ENCODE data around the gene ATP5F1E.

ATP5F1E gene

DNA sequence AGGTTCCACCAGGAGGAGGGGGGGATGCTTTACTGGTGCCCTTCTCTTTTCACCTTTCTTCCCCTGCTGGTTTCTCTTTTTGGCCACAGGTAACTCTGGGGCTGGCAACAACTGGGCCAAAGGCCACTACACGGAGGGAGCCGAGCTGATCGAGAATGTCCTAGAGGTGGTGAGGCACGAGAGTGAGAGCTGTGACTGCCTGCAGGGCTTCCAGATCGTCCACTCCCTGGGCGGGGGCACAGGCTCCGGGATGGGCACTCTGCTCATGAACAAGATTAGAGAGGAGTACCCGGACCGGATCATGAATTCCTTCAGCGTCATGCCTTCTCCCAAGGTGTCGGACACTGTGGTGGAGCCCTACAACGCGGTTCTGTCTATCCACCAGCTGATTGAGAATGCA, 8.5 kb downstream of the ATP5F1E start:
- POLR2A ChIA-PET, result interaction anchor here (1.2 to 1.4 kb wide), 2 partner anchors 8 to 10 kb away, joined by 3 to 6 read pairs; partner anchors contain the start of gene ATP5F1E
- DNase-seq (ENCODE audit: extremely low spot score), result no peak
- TF ChIP-seq ZNF384 (IDR thresholded peaks at IDR 0.05) (no peak), L3MBTL2 (conservative IDR thresholded peaks at IDR 0.05) (no peak), TARDBP (IDR thresholded peaks at IDR 0.05) (no peak), FOXM1 (IDR thresholded peaks at IDR 0.05; ENCODE audit: borderline replicate concordance) (no peak), NFRKB (IDR thresholded peaks at IDR 0.05) (no peak), FOXK2 (IDR thresholded peaks at IDR 0.05) (no peak), HDGF (IDR thresholded peaks at IDR 0.05; ENCODE audit: borderline replicate concordance) (no peak), LEF1 (IDR thresholded peaks at IDR 0.05; ENCODE audit: borderline replicate concordance) (no peak), CTBP1 (IDR thresholded peaks at IDR 0.05; ENCODE audit: borderline replicate concordance) (no peak), BHLHE40 (IDR thresholded peaks at IDR 0.05; ENCODE audit: borderline replicate concordance) (no peak), FOXA1 (IDR thresholded peaks at IDR 0.05) (no peak), ELF4 (IDR thresholded peaks at IDR 0.05) (no peak), ARNT (IDR thresholded peaks at IDR 0.05) (no peak)
- TF ChIP-seq, protein P1, sequence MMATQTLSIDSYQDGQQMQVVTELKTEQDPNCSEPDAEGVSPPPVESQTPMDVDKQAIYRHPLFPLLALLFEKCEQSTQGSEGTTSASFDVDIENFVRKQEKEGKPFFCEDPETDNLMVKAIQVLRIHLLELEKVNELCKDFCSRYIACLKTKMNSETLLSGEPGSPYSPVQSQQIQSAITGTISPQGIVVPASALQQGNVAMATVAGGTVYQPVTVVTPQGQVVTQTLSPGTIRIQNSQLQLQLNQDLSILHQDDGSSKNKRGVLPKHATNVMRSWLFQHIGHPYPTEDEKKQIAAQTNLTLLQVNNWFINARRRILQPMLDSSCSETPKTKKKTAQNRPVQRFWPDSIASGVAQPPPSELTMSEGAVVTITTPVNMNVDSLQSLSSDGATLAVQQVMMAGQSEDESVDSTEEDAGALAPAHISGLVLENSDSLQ (IDR thresholded peaks at IDR 0.05), result no peak
- CTCF ChIA-PET, result no interaction called here

DNA sequence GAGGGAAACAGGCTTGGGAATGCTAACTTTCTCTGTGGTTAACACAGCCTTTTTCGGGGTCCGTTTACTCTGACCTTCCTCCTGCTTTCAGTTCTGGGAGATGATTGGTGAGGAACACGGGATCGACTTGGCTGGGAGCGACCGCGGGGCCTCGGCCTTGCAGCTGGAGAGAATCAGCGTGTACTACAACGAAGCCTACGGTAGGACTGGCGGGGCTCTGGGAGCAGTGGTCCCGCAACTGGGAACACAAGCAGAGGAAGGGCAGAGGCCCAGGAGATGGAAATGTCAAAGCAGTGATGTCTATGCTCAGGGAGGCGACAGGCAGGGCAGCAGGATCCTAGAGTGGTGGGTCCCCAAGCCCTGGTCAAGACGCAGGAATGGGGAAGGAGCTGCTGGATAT, 9.4 kb downstream of the ATP5F1E start:
- DNase-seq (ENCODE audit: extremely low spot score), result no peak
- TF ChIP-seq BHLHE40 (IDR thresholded peaks at IDR 0.05; ENCODE audit: borderline replicate concordance) (no peak), ELF4 (IDR thresholded peaks at IDR 0.05) (no peak)
- ChIA-PET POLR2A (interaction anchor here (2.3 kb wide), 1 partner anchor 9 kb away, joined by 11 read pairs; the partner anchor contains the start of gene ATP5F1E), CTCF (no interaction called here)

DNA sequence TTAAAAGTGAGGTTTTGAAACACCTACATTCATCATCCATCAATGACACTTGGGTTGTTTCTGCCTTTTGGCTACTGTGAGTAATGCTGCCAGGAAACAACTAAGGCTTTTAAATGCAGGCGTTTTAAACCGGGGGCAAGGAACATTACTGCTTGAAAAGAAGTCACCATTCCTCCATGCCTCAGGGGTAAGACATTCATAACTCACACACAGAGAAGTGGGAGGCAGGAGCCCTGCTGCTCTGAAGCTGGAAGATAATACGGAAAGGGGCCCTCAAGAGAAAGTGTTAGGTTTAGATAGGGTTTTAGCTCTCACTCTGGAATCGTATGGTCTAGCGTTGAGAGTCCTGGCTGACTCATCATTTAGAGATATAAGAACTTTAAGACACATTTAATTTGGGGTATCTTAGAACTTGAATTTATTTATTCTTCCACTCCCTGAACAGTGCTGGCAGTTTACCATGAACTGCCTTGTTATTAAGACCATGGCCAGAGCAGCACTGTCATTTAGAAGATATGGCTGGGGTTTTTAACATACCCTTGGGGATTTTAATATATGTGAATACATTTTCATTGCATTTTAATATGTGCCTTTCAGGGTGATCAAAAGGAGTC, 11.1 kb downstream of the ATP5F1E start:
- no peak for DNase-seq (ENCODE audit: extremely low spot score)
- ChIA-PET POLR2A (interaction anchor here (2.3 kb wide), 1 partner anchor 11 kb away, joined by 11 read pairs; the partner anchor contains the start of gene ATP5F1E), CTCF (no interaction called here)
- no peak for TF ChIP-seq CTBP1 (IDR thresholded peaks at IDR 0.05; ENCODE audit: borderline replicate concordance)
- TF ChIP-seq, protein P1 (IDR thresholded peaks at IDR 0.05), result peak; percentile 49

DNA sequence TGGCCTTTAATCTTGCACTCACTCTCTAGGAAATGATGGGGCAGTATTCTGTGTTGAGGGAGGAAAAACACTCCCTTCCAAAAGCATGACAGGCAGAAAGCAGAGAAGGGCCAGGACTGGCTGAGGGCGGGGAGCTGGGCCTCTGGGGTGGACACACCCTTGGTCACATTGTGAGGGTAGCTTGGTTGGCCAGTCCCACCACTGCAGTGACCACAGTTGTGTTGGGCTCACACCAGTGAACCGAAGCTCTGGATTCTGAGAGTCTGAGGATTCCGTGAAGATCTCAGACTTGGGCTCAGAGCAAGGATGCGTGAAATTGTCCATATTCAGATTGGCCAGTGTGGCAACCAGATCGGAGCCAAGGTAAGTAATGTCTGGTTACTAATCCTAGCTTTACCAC, 12.9 kb downstream of the ATP5F1E start, which contains the start of gene TUBB1:
Gene TUBB1, plus strand, starts transcription at position 213 of the 400 bp plus-strand sequence. Its CDS starts 94 bp downstream, at position 307.
- ChIA-PET CTCF (no interaction called here), POLR2A (no interaction called here)
- no peak for DNase-seq (ENCODE audit: extremely low spot score)
- no peak for TF ChIP-seq FOXM1 (IDR thresholded peaks at IDR 0.05; ENCODE audit: borderline replicate concordance)
- TF ChIP-seq LEF1 (IDR thresholded peaks at IDR 0.05; ENCODE audit: borderline replicate concordance), result no peak
- TF ChIP-seq TARDBP (IDR thresholded peaks at IDR 0.05), result no peak
- no peak for TF ChIP-seq ELF4 (IDR thresholded peaks at IDR 0.05)
- TF ChIP-seq NFRKB (IDR thresholded peaks at IDR 0.05), result no peak
- TF ChIP-seq CTBP1 (IDR thresholded peaks at IDR 0.05; ENCODE audit: borderline replicate concordance), result no peak
- TF ChIP-seq BHLHE40 (IDR thresholded peaks at IDR 0.05; ENCODE audit: borderline replicate concordance), result no peak

DNA sequence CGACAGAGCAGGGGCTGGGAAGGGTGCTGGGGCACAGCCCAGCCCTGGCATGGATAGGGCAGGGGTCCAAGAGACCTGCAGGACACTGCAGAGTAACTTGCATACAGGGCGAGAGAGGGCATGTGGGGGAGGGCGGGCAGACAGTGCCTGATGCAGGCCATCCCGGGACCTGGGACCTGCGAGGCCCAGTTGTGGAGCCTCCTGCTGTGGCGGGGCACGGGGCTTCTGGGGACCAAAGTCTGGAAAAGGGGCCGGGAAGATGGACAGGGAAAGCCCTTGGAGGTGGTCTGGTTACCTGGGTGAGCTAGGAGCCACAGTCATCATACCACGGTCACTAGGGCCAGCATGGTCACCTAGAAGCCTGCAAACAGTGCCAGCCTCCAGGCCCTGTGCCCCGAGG, 13.3 kb downstream of the ATP5F1E start:
- POLR2A ChIA-PET, result no interaction called here
- TF ChIP-seq HDGF (IDR thresholded peaks at IDR 0.05; ENCODE audit: borderline replicate concordance) (no peak), ELF4 (IDR thresholded peaks at IDR 0.05) (no peak), FOXA1 (IDR thresholded peaks at IDR 0.05) (no peak), TARDBP (IDR thresholded peaks at IDR 0.05) (no peak)

DNA sequence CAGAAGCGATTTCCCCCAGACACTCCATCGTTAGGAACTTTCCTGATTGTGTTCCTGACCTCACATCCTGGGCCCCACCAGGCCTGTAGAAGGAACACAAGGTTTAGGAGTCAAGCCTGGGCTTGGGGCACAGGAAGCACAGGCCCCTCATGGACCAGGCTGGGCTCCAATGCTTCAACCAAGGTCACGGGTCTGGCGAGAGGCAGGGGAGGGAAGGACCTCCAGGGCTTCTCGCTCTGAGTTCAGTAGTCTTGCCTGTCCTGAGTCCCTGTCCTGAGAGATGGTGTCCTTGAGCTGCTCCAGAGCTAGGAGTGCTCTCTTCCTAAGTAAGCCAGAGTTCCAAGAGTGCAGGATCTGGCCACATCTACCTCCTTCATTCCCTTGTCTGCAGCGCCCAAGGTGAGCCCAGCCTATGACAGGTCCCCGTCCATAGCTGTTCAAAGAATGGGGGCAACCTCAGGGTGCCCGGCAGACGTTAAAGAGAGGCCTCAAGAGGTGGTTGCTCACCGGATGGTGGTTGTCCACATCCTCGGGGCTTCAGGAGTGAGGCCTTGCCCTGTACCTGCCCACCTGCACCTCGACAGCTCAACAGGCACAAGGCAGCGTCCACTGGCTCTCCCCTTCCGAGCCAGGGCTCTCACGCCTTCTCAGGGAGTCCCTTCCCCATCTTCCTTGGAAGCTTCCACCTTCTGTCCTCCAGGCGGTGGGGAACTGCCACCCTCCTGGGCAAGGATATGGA, 14.5 kb downstream of the ATP5F1E start:
- CTCF ChIA-PET, result no interaction called here
- POLR2A ChIA-PET, result interaction anchor here (2.0 kb wide), 1 partner anchor 15 kb away, joined by 8 read pairs; the partner anchor contains the start of gene ATP5F1E
- DNase-seq (ENCODE audit: extremely low spot score), result no peak
- TF ChIP-seq HDGF (IDR thresholded peaks at IDR 0.05; ENCODE audit: borderline replicate concordance) (no peak), FOXM1 (IDR thresholded peaks at IDR 0.05; ENCODE audit: borderline replicate concordance) (no peak), CTBP1 (IDR thresholded peaks at IDR 0.05; ENCODE audit: borderline replicate concordance) (no peak), L3MBTL2 (conservative IDR thresholded peaks at IDR 0.05) (no peak), SUZ12 (IDR thresholded peaks at IDR 0.05) (no peak), ARNT (IDR thresholded peaks at IDR 0.05) (no peak), ELF4 (IDR thresholded peaks at IDR 0.05) (no peak), BHLHE40 (IDR thresholded peaks at IDR 0.05; ENCODE audit: borderline replicate concordance) (no peak), FOXK2 (IDR thresholded peaks at IDR 0.05) (no peak), ZNF384 (IDR thresholded peaks at IDR 0.05) (no peak), FOXA1 (IDR thresholded peaks at IDR 0.05) (no peak), SP1 (IDR thresholded peaks at IDR 0.05) (no peak)
- TF ChIP-seq, protein P1 (IDR thresholded peaks at IDR 0.05), result no peak

More for the DNA sequence above, 13.3 kb downstream of the ATP5F1E start:
- CTCF ChIA-PET, result no interaction called here
- DNase-seq (ENCODE audit: extremely low spot score), result no peak

All from HEK293T (cell line).